HG02970 (cell line): Measurements from ENCODE around the gene PIN1.

Experiments
- ATAC-seq: cut with Tn5 transposase; IDR thresholded peaks from one replicate; pipeline ENCODE4 v1.9.1; 2021; ENCODE audit warnings: mild to moderate bottlenecking, moderate library complexity, moderate number of reproducible peaks; ENCODE audit not compliant: unreplicated experiment, low FRiP score

Gene PIN1

GRCh38 chr19:9878511-9879196 is 43.5 kb downstream of the PIN1 start:
- ATAC-seq: no peak

- no peak for ATAC-seq
These were observed 46.6 kb downstream of the PIN1 start for GRCh38 chr19:9881720-9882119.

GRCh38 chr19:9883231-9883758 is 48.2 kb downstream of the PIN1 start:
- ATAC-seq: no peak

DNA sequence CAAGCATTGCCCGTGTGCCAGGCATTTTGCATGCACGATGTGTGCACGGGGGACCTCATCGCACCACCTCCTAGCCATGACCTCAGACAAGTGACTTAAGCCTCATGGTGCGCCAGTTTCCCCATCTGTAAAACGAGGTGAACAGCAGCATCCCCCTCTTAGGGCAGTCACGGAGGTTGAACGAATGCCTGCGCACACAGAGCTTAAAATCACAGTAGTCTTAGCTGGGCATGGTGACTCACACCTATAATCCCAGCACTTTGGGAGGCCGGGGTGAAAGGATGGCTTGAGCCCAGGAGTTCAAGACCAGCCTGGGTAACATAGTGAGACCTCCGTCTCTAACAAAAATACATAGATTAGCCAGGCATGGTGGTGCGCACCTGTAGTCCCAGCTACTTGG is 48.6 kb downstream of the PIN1 start:
- no peak for ATAC-seq

- ATAC-seq: no peak
These were observed 50.0 kb downstream of the PIN1 start for GRCh38 chr19:9885077-9885552.

GRCh38 chr19:9891609-9892373 is 56.7 kb downstream of the PIN1 start:
- ATAC-seq: no peak
